ENCODE data around the gene CDH23.

- TF ChIP-seq CTCF (IDR thresholded peaks at IDR 0.05) (no peak), POLR2A (IDR thresholded peaks at IDR 0.05) (no peak), POLR2AphosphoS5 (IDR thresholded peaks at IDR 0.05; ENCODE audit: insufficient read depth in 1 of 2, low read depth in 1 of 2) (no peak)
Measured at GRCh38 chr10:71836596-71836974, 439.9 kb downstream of the CDH23 start.

Data from vagina (tissue), 2 donors.